ENCODE data around the gene SDF4. TPM values are rescaled to one million over a fixed set of nuclear protein-coding genes. Genes with fewer than 3 reads are reported as not detected.

SDF4 gene
- total and polyA plus RNA-seq, 2 of the 13 experiments (the other 11 are each of a cell fraction or from before 2014, with no cell fraction given): 80.8 to 107 TPM

DNA sequence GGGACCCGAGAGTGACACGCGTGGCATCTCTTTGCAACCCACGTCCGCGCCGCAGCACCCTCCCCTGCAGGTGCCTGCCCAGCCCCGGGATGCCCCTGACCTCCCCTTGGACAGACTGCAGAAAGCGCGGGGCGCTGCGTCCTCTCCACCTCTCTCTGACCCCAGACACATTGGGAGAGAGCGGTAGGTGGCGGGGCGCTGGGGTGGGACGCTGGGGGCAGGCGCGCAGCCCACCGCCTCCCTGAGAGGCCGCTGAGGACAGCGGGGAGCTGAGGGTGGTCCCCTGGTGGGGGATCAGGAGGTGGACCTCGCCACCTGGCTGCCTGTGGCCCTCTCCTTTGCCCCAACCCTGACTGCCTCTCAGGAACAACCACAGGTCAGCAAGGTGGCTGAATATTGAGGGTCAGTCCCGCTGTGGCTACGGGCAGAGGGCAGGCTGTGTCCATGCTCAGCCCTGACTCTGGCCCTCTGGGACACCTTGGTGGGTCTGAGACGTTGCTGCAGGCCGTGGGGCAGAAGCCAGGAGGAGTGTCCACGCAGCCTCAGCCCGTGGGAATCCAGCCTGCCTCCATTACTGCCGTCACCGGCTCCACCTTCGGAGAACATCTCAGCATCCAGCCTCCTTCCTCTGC lies 42.6 kb upstream of the SDF4 start (continued):
- TF ChIP-seq TCF12 (IDR thresholded peaks at IDR 0.05) (no peak), TCF12 (CRISPR knock-in tag; IDR thresholded peaks at IDR 0.05) (no peak), ARID2 (CRISPR knock-in tag; IDR thresholded peaks at IDR 0.05; ENCODE audit: borderline replicate concordance) (0 out of 2 replicates have a peak, but pooled peaks have one; percentile 36), ZNF883 (CRISPR knock-in tag; IDR thresholded peaks at IDR 0.05; ENCODE audit: not compliant biosample characterization) (peak; percentile 66), ZNF451 (CRISPR knock-in tag; IDR thresholded peaks at IDR 0.05) (no peak; the same call in 1 of the 2 replicates), KLF16 (CRISPR knock-in tag; IDR thresholded peaks at IDR 0.05) (no peak), ZNF556 (CRISPR knock-in tag; IDR thresholded peaks at IDR 0.05; ENCODE audit: borderline replicate concordance) (no peak)
- TF ChIP-seq, protein P1, sequence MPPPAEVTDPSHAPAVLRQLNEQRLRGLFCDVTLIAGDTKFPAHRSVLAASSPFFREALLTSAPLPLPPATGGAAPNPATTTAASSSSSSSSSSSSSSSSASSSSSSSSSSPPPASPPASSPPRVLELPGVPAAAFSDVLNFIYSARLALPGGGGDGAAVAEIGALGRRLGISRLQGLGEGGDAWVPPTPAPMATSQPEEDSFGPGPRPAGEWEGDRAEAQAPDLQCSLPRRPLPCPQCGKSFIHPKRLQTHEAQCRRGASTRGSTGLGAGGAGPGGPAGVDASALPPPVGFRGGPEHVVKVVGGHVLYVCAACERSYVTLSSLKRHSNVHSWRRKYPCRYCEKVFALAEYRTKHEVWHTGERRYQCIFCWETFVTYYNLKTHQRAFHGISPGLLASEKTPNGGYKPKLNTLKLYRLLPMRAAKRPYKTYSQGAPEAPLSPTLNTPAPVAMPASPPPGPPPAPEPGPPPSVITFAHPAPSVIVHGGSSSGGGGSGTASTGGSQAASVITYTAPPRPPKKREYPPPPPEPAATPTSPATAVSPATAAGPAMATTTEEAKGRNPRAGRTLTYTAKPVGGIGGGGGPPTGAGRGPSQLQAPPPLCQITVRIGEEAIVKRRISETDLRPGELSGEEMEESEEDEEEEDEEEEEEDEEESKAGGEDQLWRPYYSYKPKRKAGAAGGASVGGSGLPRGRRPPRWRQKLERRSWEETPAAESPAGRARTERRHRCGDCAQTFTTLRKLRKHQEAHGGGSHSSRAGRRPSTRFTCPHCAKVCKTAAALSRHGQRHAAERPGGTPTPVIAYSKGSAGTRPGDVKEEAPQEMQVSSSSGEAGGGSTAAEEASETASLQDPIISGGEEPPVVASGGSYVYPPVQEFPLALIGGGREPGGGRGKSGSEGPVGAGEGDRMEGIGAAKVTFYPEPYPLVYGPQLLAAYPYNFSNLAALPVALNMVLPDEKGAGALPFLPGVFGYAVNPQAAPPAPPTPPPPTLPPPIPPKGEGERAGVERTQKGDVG (CRISPR knock-in tag; IDR thresholded peaks at IDR 0.05; ENCODE audit: borderline replicate concordance): no peak
- TF ChIP-seq, protein P2, sequence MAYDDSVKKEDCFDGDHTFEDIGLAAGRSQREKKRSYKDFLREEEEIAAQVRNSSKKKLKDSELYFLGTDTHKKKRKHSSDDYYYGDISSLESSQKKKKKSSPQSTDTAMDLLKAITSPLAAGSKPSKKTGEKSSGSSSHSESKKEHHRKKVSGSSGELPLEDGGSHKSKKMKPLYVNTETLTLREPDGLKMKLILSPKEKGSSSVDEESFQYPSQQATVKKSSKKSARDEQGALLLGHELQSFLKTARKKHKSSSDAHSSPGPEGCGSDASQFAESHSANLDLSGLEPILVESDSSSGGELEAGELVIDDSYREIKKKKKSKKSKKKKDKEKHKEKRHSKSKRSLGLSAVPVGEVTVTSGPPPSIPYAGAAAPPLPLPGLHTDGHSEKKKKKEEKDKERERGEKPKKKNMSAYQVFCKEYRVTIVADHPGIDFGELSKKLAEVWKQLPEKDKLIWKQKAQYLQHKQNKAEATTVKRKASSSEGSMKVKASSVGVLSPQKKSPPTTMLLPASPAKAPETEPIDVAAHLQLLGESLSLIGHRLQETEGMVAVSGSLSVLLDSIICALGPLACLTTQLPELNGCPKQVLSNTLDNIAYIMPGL (CRISPR knock-in tag; IDR thresholded peaks at IDR 0.05; ENCODE audit: borderline replicate concordance in 1 of 2, low read depth in 1 of 2): peak; percentile 36 to 53; a peak in 1 of 4 replicates
- TF ChIP-seq, protein P3, sequence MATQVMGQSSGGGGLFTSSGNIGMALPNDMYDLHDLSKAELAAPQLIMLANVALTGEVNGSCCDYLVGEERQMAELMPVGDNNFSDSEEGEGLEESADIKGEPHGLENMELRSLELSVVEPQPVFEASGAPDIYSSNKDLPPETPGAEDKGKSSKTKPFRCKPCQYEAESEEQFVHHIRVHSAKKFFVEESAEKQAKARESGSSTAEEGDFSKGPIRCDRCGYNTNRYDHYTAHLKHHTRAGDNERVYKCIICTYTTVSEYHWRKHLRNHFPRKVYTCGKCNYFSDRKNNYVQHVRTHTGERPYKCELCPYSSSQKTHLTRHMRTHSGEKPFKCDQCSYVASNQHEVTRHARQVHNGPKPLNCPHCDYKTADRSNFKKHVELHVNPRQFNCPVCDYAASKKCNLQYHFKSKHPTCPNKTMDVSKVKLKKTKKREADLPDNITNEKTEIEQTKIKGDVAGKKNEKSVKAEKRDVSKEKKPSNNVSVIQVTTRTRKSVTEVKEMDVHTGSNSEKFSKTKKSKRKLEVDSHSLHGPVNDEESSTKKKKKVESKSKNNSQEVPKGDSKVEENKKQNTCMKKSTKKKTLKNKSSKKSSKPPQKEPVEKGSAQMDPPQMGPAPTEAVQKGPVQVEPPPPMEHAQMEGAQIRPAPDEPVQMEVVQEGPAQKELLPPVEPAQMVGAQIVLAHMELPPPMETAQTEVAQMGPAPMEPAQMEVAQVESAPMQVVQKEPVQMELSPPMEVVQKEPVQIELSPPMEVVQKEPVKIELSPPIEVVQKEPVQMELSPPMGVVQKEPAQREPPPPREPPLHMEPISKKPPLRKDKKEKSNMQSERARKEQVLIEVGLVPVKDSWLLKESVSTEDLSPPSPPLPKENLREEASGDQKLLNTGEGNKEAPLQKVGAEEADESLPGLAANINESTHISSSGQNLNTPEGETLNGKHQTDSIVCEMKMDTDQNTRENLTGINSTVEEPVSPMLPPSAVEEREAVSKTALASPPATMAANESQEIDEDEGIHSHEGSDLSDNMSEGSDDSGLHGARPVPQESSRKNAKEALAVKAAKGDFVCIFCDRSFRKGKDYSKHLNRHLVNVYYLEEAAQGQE (IDR thresholded peaks at IDR 0.05; ENCODE audit: borderline replicate concordance in 1 of 2, low read depth in 1 of 2, low read length in 2 of 2): no peak
- TF ChIP-seq, protein P4, sequence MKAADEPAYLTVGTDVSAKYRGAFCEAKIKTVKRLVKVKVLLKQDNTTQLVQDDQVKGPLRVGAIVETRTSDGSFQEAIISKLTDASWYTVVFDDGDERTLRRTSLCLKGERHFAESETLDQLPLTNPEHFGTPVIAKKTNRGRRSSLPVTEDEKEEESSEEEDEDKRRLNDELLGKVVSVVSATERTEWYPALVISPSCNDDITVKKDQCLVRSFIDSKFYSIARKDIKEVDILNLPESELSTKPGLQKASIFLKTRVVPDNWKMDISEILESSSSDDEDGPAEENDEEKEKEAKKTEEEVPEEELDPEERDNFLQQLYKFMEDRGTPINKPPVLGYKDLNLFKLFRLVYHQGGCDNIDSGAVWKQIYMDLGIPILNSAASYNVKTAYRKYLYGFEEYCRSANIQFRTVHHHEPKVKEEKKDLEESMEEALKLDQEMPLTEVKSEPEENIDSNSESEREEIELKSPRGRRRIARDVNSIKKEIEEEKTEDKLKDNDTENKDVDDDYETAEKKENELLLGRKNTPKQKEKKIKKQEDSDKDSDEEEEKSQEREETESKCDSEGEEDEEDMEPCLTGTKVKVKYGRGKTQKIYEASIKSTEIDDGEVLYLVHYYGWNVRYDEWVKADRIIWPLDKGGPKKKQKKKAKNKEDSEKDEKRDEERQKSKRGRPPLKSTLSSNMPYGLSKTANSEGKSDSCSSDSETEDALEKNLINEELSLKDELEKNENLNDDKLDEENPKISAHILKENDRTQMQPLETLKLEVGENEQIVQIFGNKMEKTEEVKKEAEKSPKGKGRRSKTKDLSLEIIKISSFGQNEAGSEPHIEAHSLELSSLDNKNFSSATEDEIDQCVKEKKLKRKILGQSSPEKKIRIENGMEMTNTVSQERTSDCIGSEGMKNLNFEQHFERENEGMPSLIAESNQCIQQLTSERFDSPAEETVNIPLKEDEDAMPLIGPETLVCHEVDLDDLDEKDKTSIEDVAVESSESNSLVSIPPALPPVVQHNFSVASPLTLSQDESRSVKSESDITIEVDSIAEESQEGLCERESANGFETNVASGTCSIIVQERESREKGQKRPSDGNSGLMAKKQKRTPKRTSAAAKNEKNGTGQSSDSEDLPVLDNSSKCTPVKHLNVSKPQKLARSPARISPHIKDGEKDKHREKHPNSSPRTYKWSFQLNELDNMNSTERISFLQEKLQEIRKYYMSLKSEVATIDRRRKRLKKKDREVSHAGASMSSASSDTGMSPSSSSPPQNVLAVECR (CRISPR knock-in tag; IDR thresholded peaks at IDR 0.05; ENCODE audit: borderline replicate concordance): peak; percentile 6; the same call in 1 of the 2 replicates
